Endothelial cell of umbilical vein (primary cell): ENCODE data around the gene TRABD2A. TPM values are rescaled to one million over a fixed set of nuclear protein-coding genes. Genes with fewer than 3 reads are reported as not detected.

Experiments
- BruUV-seq: library from RNA; stranded (reverse); fragments of 400-500 nt; replicated peaks from 2 replicates; lab custom pipeline; 2021; lab: Mats Ljungman, UMichigan
- CTCF ChIA-PET: fragments of 300-600, 350-600 bp; sonication (Branson Sonifier 250); formaldehyde crosslinking; loops from one replicate; lab custom pipeline; 2021; ENCODE audit warnings: antibody characterized with exemption, inconsistent platforms; lab: Charles Lee
- POLR2A ChIA-PET: fragments of 300-600, 350-600 bp; sonication (Branson Sonifier 250); formaldehyde crosslinking; loops from one replicate; lab custom pipeline; 2021; ENCODE audit warnings: antibody characterized with exemption, inconsistent platforms; lab: Charles Lee
- DNase-seq: peaks from one replicate; pipeline ENCODE4 v3.0.0-alpha.2; 2011; ENCODE audit warnings: low read depth, low spot score
- FAIRE-seq: peaks from 2 replicates; lab custom pipeline; 2011; peaks lifted over from hg19 to GRCh38; lab: Jason Lieb, UNC
- H2AFZ ChIP-seq: 2 replicates; pipeline ENCODE4 v1.6.0; 2012; ENCODE audit warnings: low read depth, low read length, control low read depth, inconsistent platforms
- H3K27ac ChIP-seq: 2 replicates; pipeline ENCODE4 v1.5.1; 2011; ENCODE audit warnings: low read depth, mild to moderate bottlenecking, control low read depth, low read length, moderate library complexity; ENCODE audit not compliant: insufficient read depth
- H3K27me3 ChIP-seq, 2 experiments: 2 replicates each; pipeline versions ENCODE4 v1.6.0 to v1.6.1; 2011; ENCODE audit warnings: low read length in 2 of 2, mixed read lengths in 1 of 2; ENCODE audit not compliant: control insufficient read depth in 2 of 2, insufficient read depth in 2 of 2
- H3K36me3 ChIP-seq, 2 experiments: 2 replicates in 1 of 2; 3 replicates in 1 of 2; pipeline ENCODE4 v1.5.1; 2011; ENCODE audit warnings: low read length in 2 of 2, mild to moderate bottlenecking in 1 of 2, moderate library complexity in 1 of 2; ENCODE audit not compliant: control insufficient read depth in 2 of 2, insufficient read depth in 2 of 2; ENCODE audit errors: extremely low read depth in 1 of 2
- H3K4me1 ChIP-seq: 3 replicates; pipeline ENCODE4 v1.5.1; 2011; ENCODE audit warnings: mild to moderate bottlenecking, low read length; ENCODE audit not compliant: control insufficient read depth, insufficient read depth; ENCODE audit errors: extremely low read depth
- H3K4me2 ChIP-seq: 2 replicates; pipeline ENCODE4 v1.6.1; 2011; ENCODE audit warnings: low read length, control low read depth, mixed read lengths; ENCODE audit not compliant: insufficient read depth
- H3K4me3 ChIP-seq, 3 experiments: fragments of 200-600 bp in 1 of 3; sonication (generic), shearing (Covaris generic) in 1 of 3; replicated peaks in 1 of 3; 2 replicates each; pipeline ENCODE4 v1.5.1; 2011 to 2016; ENCODE audit warnings: control low read depth in 3 of 3, low read length in 3 of 3, mild to moderate bottlenecking in 2 of 3, inconsistent platforms in 1 of 3, low read depth in 1 of 3, moderate library complexity in 1 of 3; ENCODE audit not compliant: insufficient read depth in 1 of 3
- H3K79me2 ChIP-seq: 2 replicates; pipeline ENCODE4 v1.6.0; 2012; ENCODE audit warnings: low read length, inconsistent platforms; ENCODE audit not compliant: control insufficient read depth, insufficient read depth
- H3K9ac ChIP-seq: replicated peaks from 2 replicates; pipeline ENCODE3; 2011; ENCODE audit warnings: low read length, control low read depth; ENCODE audit not compliant: insufficient read depth; ENCODE audit errors: extremely low read depth
- H3K9me1 ChIP-seq: replicated peaks from 3 replicates; pipeline ENCODE4 v1.6.0; 2011; ENCODE audit warnings: mild to moderate bottlenecking, low read length; ENCODE audit not compliant: control insufficient read depth, insufficient read depth; ENCODE audit errors: extremely low read depth
- H3K9me3 ChIP-seq: replicated peaks from 2 replicates; pipeline ENCODE4 v1.5.1; 2012; ENCODE audit warnings: low read length, inconsistent platforms; ENCODE audit not compliant: control insufficient read depth, insufficient read depth
- H4K20me1 ChIP-seq: replicated peaks from 2 replicates; pipeline ENCODE3; 2011; ENCODE audit warnings: mild to moderate bottlenecking, low read length; ENCODE audit not compliant: control insufficient read depth, insufficient read depth; ENCODE audit errors: extremely low read depth
- CTCF ChIP-seq, 2 donors: IDR thresholded peaks; 1 replicate in 1 of 2; 2 replicates in 1 of 2; pipeline ENCODE4 v1.5.1; 2011; ENCODE audit warnings: low read length in 2 of 2, mild to moderate bottlenecking in 2 of 2, moderate library complexity in 2 of 2, control low read depth in 1 of 2, inconsistent platforms in 1 of 2, low read depth in 1 of 2; ENCODE audit not compliant: insufficient read depth in 1 of 2; ENCODE audit errors: extremely low read depth in 1 of 2
- EZH2 ChIP-seq: IDR thresholded peaks from 2 replicates; pipeline ENCODE4 v1.6.1; 2012; ENCODE audit warnings: borderline replicate concordance, low read depth, mild to moderate bottlenecking, moderate library complexity, low read length, inconsistent platforms; ENCODE audit not compliant: severe bottlenecking
- FOS ChIP-seq: IDR thresholded peaks from 2 replicates; pipeline ENCODE4 v1.6.1; 2011; ENCODE audit warnings: mild to moderate bottlenecking, low read length, moderate library complexity, borderline replicate concordance; ENCODE audit not compliant: insufficient read depth
- GATA2 ChIP-seq: IDR thresholded peaks from 2 replicates; pipeline ENCODE4 v1.7.0; 2011; ENCODE audit warnings: low read depth, mild to moderate bottlenecking, moderate library complexity, mixed read lengths, low read length; ENCODE audit not compliant: insufficient read length, insufficient read depth
- JUN ChIP-seq: IDR thresholded peaks from 2 replicates; pipeline ENCODE4 v1.6.1; 2011; ENCODE audit warnings: borderline replicate concordance, low read depth; ENCODE audit not compliant: insufficient read length, insufficient read depth
- MAX ChIP-seq: IDR thresholded peaks from 2 replicates; pipeline ENCODE4 v1.6.1; 2011; ENCODE audit not compliant: insufficient read depth, insufficient read length
- MYC ChIP-seq: IDR thresholded peaks from one replicate; pipeline ENCODE4 v1.6.1; 2011; ENCODE audit warnings: mild to moderate bottlenecking, low read depth, low read length
- POLR2A ChIP-seq: IDR thresholded peaks from 2 replicates; pipeline ENCODE4 v1.6.1; 2012; ENCODE audit warnings: low read depth, mild to moderate bottlenecking, control low read depth, low read length
- POLR2AphosphoS5 ChIP-seq: IDR thresholded peaks from 2 replicates; pipeline ENCODE4 v1.6.1; 2012; ENCODE audit warnings: low read depth, mild to moderate bottlenecking, control low read depth, low read length, moderate library complexity; ENCODE audit not compliant: insufficient read depth
- dilution Hi-C: fragments of 300-500 bp; cut with MboI; formaldehyde crosslinking; loops from one replicate; pipeline ENCODE4 v1.15.0; 2019; ENCODE audit warnings: low sequenced_read_pairs; ENCODE audit not compliant: extremely low pct_ligation_motif_present
- intact Hi-C: fragments of 100-400 bp; cut with micrococcal nuclease; formaldehyde crosslinking; loops from one replicate; pipeline ENCODE4 v1.10.0; 2022
- polyA plus RNA-seq, 4 experiments: library from polyadenylated mRNA; depleted of rRNA in 3 of 4; stranded (reverse) in 3 of 4; unstranded in 1 of 4; fragments of >200 nt; gene quantifications; 2 replicates each; pipeline versions ENCODE4 v1.2.1 to v1.2.3, GENCODE V29; 2011 to 2012; ENCODE audit warnings: missing spikeins in 1 of 4
- total RNA-seq: library from RNA; stranded (reverse); gene quantifications from 2 replicates; pipeline ENCODE4 v1.2.3, GENCODE V29; 2021

The TRABD2A gene
- total and polyA plus RNA-seq, 2 donors (not counting 3 experiments of a cell fraction or from before 2014, with no cell fraction given), result 1.0 to 1.8 TPM

- Histone ChIP-seq H3K27me3 (peaks cover 0 to 1% of the 10 kb centered on the region in 2 experiments), H3K4me1 (no peaks in the 10 kb centered on the region), H3K9ac (no peak overlapping the region), H3K9me1 (no peaks in the 10 kb centered on the region), H3K4me3 (no peak overlapping the region), H3K79me2 (no peaks in the 10 kb centered on the region), H3K27ac (no peak overlapping the region), H3K4me2 (no peak overlapping the region), H2AFZ (no peak overlapping the region), H4K20me1 (no peaks in the 10 kb centered on the region), H3K9me3 (no peaks in the 10 kb centered on the region), H3K36me3 (no peaks in the 10 kb centered on the region)
- intact Hi-C loops, result no loop called here
- no peak for TF ChIP-seq CTCF (IDR thresholded peaks at IDR 0.05; ENCODE audit: extremely low read depth in 1 of 2, insufficient read depth in 1 of 2, low read depth in 1 of 2, low read length in 2 of 2)
- no peak for DNase-seq
- BruUV-seq, result no TSS peak
- ChIA-PET CTCF (interaction anchor here (0.7 to 1.6 kb wide), 2 partner anchors 28 to 364 kb away, joined by 3 read pairs; no protein-coding TSS in a partner anchor), POLR2A (no interaction called here)
- FAIRE-seq, result no peak
- dilution Hi-C loops, result no loop called here
Measured at GRCh38 chr2:84858937-84859336, 21.9 kb downstream of the TRABD2A start.

DNA sequence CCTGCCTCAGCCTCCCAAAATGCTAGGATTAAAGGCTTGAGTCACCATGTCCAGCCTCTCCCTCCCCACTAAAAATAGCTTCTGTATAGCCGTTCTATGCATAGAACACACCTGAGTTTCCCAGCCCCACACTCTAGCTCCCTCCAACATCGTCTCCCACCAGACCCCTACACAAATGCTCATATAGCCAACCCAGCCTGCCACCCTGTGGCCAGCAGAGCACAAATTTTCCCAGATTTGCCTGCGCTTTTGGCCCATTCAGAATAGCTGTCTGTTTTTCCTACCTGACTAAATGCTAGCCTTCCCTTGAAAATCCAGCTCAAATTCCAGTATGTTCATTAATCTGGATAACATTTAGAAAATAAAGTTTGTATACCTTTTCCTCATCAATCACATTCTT, 22.8 kb downstream of the TRABD2A start:
- H3K4me2 ChIP-seq, result no peak overlapping the region
- FAIRE-seq (no peak), DNase-seq (no peak)
- ChIA-PET CTCF (interaction anchor here (0.7 to 1.6 kb wide), 4 partner anchors 12 to 363 kb away, joined by 3 to 4 read pairs (median 3); no protein-coding TSS in a partner anchor), POLR2A (no interaction called here)
- H3K4me1 ChIP-seq, result no peaks in the 10 kb centered on the region
- H3K27ac ChIP-seq, result no peak overlapping the region
- dilution Hi-C loops (no loop called here), intact Hi-C loops (no loop called here)
- no TSS peak for BruUV-seq
- peaks cover 0 to 1% of the 10 kb centered on the region in 2 experiments for H3K27me3 ChIP-seq
- no peaks in the 10 kb centered on the region for H4K20me1 ChIP-seq
- no peaks in the 10 kb centered on the region for H3K9me1 ChIP-seq
- TF ChIP-seq MAX (no peak), MYC (no peak), GATA2 (no peak), POLR2A (no peak), JUN (no peak), EZH2 (no peak), POLR2AphosphoS5 (no peak), FOS (no peak), CTCF (IDR thresholded peaks at IDR 0.05; ENCODE audit: extremely low read depth in 1 of 2, insufficient read depth in 1 of 2, low read depth in 1 of 2, low read length in 2 of 2) (no peak)
- no peak overlapping the region for H3K9ac ChIP-seq
- H3K9me3 ChIP-seq, result no peaks in the 10 kb centered on the region
- H2AFZ ChIP-seq, result no peak overlapping the region
- no peaks in the 10 kb centered on the region for H3K79me2 ChIP-seq
- no peaks in the 10 kb centered on the region for H3K36me3 ChIP-seq
- no peak overlapping the region for H3K4me3 ChIP-seq
